HG02943 (cell line): ENCODE measurements around the gene GARS1.

ENCODE experiments used
- ATAC-seq: cut with Tn5 transposase; IDR thresholded peaks from one replicate; pipeline ENCODE4 v1.9.1; 2021; ENCODE audit warnings: mild to moderate bottlenecking, low read depth, moderate library complexity; ENCODE audit not compliant: unreplicated experiment

The GARS1 gene

DNA sequence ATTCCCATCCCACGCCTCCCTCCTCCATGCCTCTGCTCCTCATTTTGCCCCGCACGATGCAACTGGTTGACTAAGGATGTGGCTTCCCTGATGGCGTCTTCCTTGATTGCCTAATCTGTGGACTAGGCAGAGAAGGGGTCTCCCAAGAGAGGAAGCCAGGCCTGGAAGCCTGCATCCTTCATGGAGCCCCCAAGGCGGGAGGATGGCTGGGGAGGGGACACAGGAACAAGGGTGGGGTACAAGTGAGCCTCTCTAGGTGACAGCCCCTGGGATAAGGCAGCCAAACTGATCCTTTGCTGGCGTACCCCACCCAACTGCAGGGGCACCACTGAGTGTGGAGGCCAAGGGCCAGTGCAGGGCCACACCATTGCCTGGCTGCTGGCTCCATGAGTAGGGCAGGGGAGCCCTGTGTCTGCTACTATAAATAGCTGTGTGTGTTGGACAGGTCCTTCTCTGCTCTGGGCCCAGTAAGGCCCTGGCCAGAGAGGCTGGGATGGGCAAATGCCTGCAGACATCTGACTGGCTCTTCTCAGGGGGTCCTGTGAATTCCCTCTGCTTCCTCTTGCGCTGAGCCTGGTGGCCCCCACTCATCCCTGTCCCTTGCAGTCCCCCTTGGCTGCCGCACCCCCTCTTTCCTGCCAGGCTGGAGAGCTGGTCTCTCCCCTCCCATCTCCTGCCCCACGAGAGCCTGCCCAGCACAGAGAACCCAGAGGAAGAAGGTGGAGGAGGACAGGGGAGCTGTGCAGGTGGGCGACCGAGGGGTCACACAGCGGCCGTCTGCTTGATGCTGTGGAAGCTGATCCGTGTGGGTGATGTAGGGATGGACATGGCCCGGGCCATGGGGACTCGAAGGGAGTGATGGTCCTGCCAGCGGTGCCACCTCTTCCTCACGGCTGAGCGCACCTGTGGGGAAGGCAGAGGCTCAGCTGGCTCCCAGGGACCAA is 58.3 kb downstream of the GARS1 start:
- ATAC-seq, result no peak

DNA sequence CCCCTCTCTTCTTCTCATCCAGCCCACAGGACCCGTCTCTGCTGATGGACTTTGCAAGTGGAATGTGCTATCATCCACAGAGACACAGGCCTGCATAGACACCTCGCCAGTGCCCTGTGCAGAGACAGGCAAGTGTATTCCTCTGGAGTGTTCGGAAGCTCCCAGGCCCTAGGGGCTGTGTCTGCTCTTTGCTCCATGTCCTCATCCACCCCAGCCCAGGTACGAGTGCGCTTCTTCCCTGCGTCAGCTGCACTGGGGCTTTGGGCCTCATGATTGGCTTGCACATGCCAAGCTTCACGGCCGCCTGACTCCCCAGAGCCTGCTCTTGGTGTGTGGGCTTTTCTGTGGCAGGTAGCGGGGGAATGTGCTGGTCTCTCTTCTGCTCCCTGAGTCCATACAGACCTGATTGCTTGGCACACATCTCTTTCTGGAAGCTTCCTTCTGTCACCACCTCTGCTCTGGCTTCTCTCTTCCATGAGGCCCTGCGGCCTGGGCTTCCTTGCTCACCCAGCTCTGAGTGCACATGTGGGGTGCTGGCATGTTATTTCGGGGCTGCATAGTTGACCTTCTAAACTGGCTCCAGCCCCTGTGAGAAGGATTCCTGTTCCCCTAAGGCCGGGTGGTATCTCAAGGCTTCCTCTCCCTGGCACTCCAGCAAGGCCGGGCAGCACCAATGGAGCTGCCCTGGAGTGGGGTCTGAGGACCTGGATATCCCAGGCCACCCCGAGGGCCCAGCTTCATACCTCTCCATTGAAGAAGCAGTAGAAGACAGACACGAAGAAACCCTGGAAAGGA is 59.8 kb downstream of the GARS1 start:
- no peak for ATAC-seq

DNA sequence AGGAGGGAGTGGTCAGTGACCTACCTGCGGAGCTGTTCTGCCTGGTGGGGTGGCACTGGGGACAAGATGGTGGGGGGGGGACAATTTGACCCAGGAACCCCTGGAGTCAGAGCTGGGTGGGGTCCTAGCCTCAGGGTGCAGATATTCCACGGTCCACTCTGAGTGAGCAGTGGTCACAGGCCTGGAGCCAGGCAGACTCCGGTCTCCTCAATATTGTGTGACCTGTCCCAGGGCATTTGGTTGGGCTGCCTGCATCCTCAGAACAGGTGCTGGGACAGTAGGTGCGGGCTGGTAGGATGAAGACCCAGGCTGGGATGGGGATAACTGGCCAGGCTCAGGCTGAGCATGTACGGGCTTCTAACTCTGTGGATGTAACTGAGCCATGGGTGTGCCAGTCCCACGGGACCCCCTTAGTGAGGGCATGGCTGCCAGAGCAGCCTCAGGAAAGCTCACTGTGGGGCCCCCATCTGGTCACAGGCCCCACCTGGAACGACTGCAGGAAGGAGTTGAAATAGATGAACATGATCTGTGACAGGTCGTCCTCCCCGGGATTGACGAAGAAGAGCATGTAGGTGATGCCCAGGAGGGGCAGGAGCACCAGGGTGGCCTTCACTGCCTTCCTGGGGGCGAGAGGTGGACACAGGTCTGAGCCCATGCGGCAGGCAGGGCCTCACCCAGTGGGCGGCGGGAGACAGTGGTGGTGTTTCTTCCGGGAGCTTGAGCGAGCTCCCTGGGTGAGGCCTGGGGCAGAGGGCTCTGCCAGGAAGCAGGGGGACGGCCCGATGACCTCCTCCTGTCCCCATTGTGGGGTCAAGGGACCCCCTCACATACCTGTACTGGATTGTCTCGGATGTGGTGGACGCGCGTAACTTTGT is 60.7 kb downstream of the GARS1 start:
- no peak for ATAC-seq

DNA sequence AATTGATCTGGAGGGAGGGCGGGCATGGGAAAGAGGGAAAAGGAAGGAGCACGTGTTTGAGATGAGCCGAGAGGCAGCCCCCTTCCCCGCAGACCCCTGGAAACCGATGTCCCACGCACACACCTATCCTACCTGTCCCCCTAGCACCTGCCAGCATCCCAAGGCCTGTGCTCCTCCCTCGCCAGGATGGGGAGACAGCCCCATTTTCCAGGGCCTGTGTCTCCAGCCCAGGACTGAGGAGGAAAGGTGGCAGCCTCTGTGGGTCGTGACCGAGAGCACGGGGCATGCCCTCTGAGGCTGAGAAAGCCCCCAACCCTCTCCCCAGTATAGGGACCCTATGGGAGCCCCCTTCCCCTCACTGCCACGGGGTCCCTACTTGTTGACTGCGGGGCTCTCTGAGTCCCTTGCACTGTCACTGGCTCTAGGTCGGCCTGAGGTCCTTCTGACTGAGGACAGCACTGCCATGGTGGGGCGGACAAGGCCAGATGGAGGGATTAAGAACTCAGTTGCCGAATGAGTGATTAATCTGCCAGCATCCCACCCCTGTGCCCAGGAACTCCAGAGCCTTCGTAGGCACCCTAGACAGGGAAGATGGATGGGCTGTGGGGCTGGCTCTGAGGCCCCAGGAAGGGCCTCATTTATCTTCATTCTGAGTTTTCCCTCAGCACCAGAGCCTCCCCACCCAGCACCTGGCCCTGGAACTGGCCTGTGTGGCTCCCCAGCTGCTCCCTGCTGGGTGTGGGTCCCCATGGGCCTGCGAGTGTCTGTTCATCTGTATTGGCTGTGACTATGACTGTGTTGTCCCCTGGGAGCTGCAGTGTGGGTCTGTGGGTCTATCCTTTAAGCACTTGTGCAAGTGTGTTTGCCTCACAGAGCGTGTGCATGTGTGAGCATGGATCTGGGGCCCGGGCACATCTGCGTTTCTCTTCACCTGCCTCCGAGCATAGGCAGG is 61.6 kb downstream of the GARS1 start:
- no peak for ATAC-seq

DNA sequence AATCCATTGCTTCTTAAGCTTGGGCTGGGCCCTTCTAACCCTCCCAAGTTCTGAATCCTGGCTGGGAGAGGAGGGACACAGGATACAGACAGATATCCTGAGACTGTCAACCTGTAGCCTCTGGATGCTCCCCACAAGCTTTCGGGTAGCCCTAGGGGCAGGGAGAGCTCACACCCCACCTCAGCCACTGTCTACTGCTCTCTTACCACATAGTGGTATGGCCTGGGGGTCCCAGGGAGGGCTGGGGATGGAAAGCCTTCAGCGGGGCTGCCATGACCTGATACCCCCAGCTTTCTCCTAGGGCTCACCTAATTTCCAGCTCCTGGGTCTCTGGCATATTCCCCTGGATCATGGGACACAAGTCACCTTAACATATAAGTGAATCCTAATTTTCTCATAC is 62.5 kb downstream of the GARS1 start:
- ATAC-seq, result no peak

DNA sequence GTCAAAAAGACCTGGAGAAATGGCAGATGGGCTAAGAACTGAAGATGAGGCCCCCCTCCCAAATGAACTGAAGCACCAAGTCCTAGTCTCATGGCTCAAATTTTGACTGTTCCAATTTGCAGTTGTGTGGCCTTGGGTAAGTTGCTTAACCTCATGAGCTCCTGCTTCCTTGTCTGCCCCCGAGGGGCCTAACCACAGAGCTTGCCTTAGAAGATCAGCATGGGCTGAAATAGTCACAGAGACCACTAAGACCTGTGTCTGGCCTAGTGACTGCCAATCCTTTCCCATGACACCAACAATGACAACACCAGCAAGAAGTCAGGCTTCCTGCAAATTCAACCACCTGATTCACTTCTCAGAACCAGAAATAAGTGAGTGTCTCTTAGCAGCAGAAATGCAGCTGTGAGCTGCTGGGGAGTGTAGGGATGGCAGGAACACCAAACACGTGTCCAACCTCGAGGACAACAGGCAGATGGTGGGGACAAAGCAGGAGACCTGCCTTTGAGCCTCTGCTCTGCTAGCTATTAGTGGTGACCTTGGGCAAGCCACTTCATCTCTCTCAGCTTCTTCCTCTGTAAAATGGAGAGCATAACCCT is 63.9 kb downstream of the GARS1 start:
- no peak for ATAC-seq

DNA sequence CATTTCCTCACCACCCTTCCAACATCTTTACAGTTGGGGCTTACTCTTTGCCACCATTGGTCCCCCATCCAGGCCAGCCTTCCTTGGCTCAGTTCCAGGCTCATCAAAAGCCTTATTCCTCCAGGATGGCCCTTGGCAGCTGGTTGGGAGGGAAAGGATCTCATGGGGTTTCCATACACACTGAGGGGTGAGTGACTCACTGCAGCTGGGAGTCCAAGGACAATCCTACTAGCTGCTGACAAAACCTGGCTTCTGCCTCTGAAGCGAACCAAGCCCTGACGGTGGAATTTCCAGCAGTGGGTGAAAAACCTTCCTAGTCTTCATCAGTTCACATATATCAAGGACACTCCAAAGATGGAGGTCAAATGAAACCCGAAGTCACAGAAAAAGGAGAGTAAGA is 64.6 kb downstream of the GARS1 start:
- ATAC-seq, result no peak

DNA sequence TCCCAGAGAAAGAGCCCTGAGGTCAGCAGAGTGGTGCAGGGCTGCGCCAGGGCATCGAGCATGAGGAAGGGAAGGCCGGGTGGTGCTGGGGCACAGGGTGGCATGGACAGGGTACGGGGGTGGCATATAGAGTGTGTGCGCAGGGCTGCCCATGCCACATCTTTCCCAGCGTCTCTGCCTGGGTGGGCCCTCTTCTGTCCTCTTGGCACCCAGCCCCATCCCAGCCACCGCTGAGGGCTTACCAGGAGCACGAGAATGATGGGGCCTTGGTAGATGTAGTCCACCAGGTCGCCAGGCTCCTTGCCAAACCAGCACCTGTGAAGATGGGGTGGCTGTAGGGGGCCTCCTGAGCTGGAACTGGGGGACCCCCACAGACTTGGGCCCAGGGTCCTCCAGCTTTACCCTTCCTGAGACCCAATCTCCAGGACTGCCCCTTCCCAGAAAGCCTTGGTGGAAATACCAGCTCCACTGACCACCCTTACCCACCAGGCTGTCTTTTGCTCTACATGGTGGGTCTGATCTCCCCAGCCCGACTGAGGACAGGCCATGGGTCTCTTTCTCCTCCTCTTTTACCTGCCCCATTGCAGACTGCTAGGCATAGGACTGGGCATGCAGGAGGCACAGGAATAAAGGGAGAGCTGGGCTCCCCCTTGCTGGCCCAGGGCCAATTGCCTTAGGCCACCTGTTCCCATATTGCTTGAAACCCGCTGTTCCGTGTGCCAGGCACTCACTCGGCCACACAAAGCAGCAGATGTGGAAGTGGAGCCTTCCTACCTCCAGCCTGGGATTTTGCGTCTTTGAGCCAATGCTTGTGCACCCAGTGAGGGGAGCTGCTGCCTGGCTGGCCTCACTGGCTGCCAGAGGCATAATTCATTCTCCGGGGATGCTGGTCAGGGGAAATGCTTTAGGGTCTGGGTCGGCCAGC is 65.9 kb downstream of the GARS1 start:
- ATAC-seq, result no peak

DNA sequence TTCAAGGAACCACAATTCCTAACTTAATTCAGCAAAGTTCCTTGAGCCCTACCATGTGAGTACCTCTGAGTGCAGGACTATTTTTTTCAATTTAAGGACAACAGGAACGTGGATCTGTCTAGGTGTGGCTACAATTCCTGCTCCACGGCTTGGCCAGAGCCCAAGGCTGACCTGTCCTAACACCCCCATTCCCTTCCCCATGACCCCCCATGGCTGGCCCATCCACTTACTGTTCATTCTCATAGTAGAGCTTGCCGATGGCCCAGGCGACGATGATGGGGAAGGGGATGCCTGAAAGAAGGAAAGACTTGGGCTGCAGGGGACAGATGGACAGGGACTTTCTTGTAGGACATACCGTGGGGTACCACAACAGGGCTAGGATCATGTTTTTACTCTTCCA is 67.2 kb downstream of the GARS1 start:
- no peak for ATAC-seq

DNA sequence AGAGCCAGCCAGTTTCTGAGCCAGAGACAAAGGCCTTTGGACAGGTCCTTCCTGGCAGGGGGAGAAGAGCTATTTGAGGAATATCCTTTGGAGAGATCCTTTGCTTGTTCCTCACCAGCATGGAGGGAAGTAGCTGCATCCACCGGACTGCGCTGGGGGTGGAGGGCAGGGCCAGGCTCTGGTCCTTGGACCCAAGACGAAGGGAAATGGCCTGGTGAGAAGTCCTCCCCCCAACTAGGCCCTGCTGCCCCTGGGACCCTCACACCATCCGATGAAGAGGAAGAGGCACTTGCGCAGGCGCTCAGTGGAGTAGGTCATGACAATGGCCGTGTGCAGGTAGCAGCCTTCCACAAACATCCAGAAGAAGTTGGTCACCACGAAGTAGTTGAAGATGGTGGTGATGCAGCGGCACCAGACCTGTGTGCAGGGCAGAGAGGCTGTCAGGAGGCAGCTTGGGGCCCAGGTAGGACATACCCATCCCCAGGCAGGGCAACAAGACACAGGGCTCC is 67.8 kb downstream of the GARS1 start:
- no peak for ATAC-seq

DNA sequence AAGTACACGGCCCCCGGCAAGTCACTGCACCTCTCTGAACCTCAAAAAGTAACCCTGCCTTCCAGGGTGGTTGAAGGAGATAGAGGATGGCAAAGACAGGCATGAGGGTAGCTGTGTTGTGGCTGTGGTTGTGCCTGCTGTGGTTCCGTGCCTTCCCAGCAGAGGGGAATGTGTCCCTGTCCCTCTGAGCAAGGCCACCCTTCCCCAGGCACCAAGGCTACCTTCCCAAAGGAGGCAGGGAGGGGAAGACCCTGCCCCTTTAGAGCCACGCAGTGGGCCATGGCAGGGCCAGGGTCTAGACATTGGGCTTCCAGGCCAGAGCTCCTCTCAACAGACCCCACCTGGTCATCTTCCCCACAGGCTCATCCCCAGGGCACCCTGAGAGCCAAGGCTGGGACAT is 68.7 kb downstream of the GARS1 start:
- ATAC-seq, result no peak

DNA sequence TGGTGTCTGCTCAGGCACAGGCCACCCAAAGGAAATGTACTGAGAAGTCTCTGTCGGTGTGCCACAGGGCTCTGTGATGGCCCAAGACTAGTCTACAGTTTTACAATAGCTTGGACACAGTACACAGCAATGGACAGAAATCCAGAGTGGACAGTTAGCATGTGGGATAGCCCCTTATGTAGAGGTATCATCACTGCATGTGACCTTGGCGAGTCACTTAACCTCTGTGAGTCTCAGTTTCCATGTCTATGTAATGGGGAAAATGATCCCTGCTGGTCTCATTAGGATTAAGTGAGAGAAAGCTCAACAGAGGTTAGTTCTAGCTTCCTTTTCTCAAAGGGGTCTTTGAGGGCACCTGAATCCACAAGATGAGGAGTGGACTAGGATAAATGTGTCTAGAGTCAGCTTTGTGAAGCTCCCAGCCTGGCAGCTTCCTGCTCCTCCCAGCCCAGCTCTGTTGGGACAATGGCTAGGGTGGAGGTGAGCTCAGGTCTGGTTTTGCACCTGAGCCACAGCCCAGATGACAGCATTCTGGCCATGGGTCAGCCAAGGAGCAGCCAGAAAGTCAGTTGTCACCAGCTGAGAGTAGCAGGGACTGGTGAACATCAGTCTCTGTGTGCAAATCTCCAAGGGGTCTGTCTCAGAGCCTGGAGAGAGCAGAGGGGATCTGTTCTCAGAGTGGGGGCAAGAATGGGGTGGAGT is 69.7 kb downstream of the GARS1 start:
- ATAC-seq, result no peak

DNA sequence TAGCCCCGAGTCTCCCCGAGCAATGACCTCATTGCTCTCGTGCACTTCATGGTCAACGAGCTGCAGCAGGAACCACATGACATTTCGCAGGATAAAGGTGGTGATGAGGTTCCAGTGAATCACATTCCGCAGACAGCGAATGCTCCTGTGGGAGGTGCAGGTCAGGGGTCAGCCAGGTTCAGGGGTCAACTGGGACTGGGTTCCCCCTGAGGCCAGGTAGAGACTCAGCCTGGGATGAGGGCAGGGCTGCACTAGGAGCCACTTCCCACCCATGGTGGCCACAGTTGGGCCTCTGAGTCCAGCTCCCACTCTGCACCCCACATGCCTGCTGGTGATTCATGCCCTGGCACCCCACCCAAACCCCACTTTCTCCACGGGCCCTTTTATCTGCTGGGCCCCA is 70.4 kb downstream of the GARS1 start:
- no peak for ATAC-seq

DNA sequence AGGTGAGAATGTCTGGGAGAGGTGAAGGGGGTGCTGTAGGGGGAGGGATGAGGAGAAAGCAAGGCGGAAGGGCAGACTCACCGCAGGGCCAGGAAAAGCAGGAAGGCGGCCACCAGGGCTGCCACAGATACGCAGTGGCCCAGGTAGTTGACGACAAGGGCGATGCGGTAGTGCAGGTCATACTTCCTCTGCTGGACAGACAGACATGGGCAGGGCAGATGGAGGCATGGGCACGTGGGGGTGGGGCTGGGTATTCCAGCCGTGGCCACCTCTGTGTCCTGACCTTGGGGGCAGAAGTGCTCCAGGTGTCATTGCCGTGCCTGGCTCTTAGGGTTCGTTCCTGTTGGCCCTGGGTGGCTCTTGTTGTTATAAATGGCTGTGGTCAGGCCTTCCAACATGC is 70.8 kb downstream of the GARS1 start:
- ATAC-seq, result no peak

DNA sequence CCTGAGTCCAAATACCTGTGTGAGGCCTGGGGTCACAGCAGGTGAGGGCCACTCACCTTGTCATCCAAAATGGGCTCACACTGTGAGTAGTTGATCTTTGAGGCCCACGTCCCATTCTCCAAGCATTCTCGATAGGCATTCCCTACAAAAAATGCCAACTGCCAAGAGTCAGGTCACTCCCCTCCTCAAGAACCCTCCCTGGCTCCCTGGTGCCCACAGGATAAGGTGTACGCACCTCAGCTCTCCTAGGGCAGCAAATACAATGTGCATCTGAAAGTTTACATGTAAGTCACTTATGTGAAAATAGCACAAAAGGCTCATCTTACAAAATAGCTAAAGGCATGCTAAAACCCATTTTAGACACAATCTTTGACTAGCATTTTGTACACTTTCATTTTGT is 72.5 kb downstream of the GARS1 start:
- ATAC-seq, result no peak

DNA sequence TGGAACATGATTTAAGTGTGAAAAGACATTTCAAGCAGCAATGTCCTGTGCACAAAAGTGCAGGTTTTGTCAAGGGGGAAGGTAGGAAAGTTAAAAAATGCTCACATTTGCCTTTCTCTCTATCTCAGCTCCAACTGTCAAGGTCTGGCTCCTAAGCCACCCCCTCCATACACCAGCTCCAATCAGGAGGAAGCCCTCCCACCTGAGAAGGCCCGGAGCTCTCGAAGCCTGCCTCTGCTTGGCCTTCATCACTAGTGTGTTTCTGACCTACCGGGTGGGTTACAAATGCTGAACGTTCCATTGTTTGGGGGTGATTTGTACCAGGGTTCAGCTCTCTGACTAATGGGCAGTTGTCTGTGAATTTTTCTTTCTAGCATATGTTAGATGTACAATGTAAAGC is 73.4 kb downstream of the GARS1 start:
- no peak for ATAC-seq

DNA sequence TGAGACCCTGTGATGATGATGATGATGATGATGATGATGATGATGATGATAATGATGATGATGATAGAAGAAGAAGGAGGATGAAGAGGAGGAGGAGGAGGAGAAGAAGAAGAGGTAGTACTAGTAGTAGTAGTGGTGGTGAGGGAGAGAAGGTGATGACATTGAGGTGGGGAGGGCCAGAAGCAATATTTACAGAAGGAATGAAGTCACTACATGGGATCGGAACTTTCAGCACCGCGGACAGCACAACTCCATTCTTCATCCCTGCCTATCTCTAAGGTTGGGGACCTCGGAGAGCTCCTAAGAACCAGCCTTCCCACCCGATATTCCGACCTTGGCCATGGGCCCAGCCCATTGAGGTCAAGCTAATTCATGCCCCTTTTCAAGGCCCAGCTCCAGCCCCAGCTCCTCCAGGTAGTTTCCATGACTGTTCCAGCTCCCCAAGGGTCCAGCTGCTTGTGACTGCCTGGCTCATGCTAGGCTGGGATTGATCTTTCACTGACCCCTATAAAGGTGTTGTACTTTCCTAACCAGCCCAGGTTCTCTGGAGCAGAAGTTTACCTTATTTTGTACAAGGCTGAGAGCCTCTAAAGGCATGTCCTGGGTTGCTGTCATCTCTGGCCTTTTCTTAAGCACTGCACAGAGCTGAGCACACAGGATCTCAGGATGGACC is 77.3 kb downstream of the GARS1 start:
- ATAC-seq, result no peak
